SIG-M5 treated with dmso at 0.1 percent for 504 hours (cell line): ENCODE results near the gene FXYD1.
A peak's percentile ranks its signal among the peaks of the same experiment; 100 is the strongest.
"Not testable (repeated sequence)": the region's sequence is repeated elsewhere in the genome, so short reads cannot be mapped to it uniquely, and the experiment has no call there.

Experiments
- DNase-seq: peaks from one replicate; lab custom pipeline; 2025; ENCODE audit not compliant: unreplicated experiment; lab: John Stamatoyannopoulos, UW

The FXYD1 gene

DNA sequence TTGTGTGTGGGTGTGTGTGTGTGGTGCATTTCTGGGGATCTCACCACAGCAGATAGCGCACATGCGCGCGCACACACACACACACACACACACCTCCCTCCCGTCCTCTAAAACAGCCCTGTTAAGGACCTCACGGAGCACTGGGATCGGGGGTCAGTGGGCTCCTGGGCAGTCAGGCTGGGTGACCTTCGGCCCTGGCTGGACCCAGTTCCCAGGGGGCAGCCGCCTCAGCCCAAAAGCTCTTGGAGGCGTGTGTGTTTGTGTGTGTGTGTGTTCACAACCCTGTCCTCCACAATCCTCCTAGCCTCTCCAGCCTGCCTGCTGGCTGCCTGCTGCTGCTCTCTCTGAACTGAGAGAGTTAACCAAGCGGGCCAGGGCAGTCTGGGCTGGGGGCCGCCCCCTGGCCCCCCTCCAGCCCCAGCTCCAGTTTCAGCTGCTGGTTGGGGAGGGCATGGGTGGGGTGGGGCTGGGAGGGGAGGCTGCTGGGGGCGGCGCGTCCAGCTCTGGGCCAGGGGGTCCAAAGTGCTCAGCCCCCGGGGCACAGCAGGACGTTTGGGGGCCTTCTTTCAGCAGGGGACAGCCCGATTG is at the start of gene FXYD1:
FXYD1 (plus strand) TSS at position 520 of the 588 bp plus-strand sequence. CDS start 1,256 bp downstream, outside the sequence.
- no peak for DNase-seq

DNA sequence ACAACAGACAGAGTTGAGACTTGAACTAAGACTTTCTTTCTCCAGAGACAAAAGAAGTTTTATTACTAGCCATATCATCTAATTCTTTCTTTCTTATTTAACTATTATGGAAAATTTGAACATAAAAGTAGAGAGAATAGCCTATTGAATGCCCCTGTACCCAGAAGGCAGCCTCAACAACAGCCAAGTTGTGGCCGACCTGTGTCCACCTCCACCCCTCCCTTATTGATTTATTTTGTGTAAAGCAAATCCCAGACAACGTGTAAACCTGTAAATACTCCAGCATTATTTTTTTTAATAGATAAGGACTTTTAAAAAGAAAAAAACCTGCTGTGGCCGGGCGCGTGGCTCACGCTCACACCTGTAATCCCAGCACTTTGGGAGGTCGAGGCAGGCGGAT is 49.1 kb upstream of the FXYD1 start:
- no peak for DNase-seq

DNA sequence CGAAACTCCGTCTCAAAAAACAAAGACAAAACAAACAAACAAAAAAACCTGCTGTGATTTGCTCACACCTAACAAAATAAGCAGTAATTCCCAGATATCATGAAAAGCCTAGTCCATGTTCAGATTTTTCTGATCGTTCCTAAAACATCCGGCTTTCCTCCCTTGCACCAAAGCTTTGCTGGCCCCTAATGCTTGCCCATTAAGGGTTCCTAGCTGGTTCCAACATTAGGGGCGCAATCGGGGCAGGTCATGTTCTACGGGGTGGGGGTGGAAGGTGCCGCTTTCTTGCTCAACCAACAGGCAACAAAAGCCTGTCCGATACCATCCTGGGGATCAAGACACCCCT is 48.5 kb upstream of the FXYD1 start:
- no peak for DNase-seq

DNA sequence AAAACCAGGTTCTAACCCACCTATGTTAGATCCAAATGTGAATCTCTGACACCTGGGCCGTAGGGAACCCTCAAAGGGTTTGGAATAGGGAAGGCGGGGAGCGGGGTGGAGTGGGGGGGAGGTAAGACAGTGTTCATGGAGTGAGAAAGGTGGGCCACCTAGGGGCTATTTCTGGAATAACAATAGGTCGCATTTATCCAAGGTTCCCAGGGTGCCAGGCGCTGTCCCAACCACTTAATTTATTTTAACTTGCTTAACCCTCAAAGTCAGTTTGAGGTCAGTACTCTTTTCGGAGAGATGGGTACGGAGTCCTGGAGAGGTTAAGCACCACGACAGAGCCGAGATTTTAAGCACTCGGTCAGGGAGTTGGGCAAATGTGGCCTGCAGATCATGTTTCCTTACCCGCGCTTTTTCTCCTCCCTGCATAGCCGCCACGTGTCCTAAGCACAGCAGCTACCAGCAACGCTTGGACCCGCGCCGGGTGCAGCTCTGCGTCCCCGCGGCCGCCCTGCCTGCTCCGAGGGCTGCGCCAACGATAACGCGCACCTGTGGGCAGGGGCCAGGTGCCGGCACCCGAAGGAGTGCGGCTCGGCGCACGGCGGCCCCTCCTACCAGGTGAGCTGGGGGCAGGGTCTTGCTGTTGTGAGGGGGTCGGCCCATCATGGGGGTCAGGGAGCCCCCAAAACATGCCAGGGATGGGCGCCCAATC is 48.0 kb upstream of the FXYD1 start:
- DNase-seq, result peak; percentile 39

DNA sequence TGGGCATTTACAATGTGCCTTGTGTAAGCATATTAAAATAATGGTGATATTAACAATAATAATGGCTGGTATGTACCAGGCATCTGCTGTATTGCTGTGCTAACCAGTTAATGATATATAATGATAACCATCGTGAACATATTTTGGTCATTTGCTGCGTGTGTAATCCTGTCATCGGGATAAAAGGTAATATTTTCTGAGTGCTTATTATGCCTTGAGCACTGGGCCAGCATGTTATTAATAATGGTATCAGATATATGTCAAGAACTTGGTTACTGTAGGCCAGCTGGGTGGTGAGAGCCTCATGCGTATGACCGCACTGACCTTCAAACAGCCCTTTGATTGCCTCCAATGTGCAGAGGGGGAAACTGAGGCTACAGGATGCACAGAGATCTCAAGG is 45.2 kb upstream of the FXYD1 start:
- no peak for DNase-seq

DNA sequence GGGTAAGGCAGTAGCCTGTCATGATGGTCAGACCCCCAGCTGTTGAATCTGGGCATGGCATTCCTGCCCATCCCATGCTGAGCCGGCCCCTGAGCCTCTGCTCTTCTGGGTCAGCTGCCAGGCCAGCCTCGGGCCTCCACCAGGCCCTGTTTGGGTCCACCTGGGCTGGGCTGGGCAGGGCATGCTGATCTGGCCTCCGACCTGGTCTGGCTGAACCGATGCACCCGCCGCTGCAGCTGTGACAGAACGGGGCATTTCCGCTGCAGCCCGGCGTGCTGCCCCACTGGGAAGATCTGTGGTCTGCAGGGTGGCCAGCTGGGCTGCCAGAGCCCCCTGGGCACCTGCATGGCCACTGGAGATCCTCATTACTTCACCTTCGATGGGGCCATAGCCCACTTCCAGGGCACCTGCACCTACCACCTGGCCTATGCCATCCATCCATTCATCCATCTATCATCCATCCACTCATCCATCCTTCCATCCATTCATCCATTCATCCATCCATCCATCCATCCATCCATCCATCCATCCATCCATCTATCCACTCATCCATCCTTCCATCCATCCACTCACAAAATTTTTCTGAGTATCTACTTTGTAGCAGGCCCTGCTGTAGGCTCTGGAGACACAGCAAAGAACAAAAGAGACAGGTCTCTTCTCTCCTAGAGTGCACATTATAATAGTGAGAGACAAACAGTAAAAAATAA is 44.5 kb upstream of the FXYD1 start:
- DNase-seq, result no peak

DNA sequence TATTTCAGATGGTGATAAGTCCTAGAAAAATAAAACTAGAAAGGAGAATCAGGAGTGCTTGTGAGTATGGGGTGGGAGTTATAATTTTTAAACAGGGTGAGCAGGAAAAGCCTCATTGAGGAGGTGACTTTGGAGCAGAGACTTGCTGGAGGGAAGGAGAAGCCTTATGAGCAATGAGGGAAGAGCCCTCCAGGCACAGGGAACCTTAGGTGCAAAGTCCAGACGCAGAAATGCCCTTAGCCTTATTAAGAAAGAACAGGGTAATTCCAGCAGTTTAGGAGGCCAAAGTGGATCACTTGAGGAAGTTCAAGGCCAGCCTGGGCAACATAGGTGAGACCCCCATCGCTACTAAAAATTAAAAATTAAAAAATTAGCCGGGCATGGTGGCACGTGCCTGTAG is 44.0 kb upstream of the FXYD1 start:
- DNase-seq, result no peak

DNA sequence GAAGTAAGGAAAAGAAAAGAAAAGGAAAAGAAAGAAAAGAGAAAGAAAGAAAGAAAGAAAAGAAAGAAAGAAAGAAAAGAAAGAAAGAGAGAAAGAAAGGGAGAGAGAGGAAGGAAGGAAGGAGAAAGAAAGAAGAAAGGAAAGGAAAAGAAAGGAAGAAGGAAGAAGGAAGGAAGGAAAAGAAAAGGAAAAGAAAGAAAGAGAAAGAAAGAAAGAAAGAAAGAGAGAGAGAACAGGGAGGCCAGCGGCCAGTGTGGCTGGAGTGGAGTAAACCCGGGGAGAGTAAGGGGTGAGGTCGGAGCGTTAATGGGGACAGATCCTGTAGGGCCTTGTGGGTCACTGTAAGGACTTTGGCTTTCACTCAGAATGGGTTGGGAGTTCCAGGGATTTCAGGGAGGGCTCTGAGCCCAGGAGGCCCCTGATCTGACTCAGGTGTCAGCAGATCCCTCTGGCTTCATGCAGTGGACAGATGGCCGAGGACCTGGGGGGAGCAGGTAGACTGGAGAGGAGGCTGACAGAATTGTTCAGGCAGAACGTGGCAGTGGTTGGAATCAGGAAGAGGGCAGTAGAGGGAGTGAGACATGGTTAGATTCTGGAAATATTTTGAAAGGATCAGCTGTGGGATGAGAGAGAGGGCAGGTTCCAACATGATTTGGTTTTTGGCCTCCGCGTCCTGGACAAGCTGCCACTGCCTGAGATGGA is 42.8 kb upstream of the FXYD1 start:
- DNase-seq, result no peak

DNA sequence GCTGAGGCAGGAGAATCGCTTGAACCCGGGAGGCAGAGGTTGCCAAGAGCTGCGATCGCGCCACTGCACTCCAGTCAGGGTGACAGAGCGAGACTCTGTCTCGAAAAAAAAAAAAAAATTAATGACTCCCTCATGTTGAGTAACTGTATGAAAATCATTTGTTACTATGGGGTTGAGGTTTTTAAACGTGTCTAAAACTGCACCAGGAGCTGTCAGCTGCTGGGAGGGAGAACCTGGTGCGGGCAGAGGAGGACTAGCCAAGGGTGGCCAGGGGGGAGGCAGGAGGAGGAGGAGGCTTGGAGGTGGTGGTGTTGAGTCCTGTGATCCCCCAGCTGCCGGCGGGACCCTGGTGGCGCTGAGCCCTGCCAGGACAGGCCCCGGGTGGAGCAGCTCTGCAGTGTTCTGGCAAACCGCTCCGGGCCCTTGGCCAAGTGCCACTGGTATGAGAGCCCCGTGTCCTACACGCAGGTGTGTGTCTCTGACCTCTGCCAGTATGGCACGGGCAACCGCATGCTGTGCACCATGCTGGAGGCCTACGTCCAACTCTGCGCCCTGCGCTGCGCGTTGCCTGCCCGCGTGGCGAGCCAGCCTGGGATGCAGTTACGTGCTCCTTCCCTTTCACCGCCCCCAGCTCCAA is 40.1 kb upstream of the FXYD1 start:
- DNase-seq, result no peak

DNA sequence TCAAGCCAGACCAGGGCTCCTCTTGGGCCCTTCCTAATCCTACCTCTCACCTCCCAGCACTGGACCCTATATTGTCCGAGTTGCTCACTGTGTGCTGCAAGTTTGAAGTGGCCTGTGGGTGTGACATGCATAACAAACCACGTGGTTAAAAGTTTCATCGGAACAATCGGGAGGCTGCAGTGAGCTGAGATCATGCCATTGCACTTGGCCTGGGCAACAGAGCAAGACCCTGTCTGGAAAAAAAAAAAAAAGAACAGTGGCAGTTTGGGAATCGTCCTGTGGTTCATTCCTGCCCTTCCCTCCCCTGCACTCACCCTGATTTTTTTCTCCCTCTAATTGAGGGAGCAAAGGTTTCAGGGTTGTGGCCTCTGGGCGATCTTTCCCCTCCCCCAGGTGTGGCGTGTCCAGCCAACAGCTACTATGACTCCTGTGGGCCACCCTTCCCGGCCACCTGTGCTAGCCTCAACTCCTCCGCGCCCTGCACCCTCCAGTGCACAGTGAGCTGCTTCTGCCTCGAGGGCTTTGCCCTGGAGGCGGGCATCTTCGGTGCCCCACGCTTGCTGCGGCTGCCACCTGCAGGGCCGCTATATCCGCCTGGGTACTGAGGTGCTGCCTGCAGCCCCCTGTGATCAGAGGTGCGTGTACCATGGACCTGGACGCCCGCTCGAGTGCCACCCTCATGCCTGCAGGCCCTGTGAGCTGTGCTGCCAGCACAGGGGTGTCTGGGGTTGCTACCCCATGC is 39.3 kb upstream of the FXYD1 start:
- no peak for DNase-seq

DNA sequence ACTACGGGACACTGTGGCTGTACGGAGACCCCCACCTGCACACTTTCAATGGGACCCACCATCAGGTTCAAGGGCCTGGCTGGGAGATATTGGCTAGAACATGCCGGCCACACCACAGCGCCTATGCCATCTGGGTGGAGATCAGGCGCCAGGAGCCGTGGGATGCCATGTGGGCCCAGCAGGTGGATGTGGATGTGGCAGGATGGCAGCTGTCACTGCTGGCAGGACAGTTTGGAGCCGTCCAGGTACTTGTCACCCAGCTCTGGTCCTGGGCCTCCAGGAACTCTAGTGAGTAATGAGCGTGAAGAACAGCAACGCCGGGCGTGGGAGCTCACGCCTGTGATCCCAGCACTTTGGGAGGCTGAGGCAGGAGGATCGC is 38.7 kb upstream of the FXYD1 start:
- no peak for DNase-seq

DNA sequence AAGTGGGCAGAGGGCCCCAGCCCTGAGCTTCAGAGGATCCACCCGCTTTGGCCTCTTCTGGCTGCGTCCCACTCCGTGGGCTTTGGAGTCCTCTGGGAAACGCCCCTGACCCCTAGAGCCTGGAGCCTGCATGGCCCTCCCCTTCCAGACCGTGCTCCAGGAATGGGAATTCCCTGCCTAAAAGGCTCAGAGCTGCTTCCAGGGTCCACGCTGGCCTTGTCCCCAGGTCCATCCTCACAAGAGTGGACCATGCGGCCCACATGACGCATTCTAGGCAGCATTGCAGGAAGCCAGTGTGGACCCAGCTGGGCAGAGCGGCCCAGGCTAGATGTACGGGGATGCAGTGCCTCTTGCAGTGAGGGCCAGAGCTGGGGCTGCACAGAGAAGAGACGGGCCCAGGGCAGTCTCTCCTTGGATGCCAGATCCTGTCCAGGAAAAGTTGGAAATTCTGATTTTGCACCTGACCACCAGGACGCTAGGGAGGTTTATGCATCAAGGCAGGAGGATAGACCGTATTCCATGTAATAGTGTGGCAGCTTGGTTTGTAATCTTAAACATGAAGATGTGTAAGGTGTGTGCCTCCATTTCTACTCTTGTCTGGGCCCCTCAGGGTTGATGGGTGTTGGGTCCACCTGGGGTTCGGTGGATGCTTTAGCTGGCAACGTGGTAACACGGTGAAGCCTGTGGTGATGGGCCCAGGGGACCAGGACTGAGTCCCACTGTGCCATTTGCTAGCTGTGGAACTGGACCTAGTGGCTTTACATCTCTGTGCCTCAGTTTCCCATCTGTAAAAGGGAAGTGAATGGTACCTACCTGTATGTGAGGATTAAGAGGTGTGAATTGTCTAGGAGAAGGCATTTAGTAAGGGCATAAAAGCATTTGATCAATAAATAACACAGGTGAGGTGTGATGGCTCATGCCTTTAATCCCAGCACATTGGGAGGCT is 37.8 kb upstream of the FXYD1 start:
- no peak for DNase-seq

DNA sequence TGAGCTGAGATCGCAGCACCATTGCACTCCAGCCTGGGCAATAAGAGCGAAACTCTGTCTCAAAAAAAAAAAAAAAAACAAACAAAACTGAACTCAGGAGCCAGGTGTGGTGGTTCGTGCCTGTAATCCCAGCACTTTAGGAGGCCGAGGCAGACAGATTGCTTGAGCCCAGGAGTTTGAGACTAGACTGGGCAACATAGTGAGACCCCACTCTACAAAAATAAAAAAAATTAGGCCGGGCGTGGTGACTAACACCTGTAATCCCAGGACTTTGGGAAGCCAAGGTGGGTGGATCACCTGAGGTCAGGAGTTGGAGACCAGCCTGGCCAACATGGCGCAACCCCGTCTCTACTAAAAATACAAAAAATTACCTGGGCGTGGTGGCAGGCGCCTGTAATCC is 36.7 kb upstream of the FXYD1 start:
- DNase-seq, result not testable (repeated sequence)

DNA sequence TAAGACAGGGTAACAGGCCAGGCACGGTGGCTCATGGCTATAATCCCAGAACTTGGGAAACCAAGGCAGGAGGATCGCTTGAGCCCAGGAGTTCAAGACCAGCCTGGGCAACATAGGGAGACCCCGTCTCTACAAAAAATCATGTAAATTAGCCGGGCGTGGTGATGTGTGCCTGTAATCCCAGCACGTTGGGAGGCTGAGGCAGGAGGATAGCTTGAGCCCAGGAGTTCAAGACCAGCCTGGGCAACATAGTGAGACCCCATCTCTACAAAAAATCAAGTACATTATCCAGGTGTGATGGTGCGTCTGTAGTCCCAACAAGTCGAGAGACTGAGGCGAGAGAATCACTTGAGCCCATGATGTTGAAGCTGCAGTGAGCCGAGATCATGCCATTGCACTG is 35.0 kb upstream of the FXYD1 start:
- DNase-seq, result not testable (repeated sequence)

DNA sequence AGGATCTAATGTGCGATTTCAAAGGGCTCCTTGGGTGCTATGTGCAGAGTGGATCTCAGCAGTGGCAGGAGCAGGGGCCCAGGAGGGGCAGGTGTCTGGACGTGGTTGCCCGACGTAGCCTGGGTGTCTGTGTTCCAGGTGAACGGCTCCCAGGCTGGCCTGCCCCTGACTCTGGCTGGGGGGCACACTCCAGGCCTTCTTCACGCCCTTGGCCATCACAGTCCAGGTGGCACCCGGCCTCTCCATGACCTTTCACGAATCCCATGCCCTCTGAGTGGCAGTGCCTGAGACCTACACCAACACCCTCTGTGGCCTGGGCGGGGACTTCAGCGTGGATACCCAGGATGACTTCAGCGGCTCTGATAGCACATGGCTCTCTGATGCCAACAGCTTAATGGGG is 34.3 kb upstream of the FXYD1 start:
- DNase-seq, result no peak

DNA sequence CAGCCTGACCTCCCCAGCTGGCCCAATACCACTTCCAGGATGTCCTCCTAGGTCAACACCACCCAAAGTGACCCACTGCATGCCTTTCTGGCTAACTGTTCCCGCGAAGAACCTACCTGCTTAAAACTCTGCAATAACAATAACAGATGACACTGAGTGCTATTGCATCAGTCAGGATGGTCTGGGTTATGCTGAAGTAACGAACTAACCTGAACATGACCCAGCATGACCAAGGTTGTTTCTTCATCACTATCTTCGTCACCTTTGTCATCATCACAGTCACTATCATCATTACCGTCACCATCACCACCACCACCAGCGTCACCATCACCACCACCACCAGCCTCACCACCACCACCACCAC is 33.6 kb upstream of the FXYD1 start:
- no peak for DNase-seq

DNA sequence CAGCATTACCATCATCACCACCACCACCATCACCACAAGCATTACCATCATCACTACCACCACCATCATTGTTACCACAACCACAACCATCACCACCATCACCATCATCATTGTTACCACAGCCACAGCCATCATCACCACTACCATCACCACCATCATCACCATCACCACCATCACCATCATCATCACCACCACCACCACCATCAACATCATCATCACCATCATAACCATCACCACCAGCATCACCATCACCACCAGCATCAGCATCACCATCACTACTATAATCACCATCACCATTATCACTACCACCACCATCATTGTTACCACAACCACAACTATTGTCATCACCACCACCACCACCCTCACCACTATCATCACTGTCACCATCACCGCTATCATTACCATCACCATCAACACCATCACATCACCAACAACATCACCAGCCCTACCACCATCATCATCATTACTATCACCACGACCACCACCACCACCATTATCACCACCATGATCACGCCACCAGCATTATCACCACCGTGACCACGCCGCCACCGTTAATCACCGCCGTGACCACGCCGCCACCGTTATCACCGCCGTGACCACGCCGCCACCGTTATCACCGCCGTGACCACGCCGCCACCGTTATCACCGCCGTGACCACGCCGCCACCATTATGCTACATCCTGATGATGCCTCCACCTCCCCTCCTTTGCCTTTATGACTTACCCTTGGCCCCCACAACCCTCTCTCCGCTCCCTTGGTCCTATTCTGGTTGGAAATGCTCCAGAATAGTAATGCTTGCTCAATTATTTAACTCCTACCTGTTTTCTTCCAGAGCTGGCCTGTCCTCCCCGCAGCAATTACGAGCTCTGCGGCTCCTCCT is 33.0 kb upstream of the FXYD1 start:
- no peak for DNase-seq

DNA sequence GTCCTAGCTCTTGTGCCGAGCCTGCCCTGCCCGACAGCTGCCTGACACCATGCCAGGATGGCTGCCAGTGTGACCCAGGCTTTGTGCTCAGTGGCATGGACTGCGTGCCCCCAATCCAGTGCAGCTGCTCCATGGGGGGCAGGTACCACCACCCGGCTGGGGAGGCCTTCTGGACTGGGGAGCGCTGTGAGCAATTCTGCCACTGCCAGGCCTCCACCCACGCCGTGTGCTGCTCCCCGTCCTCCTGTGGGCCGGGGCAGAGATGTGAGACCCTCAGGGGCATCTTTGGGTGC is 32.4 kb upstream of the FXYD1 start:
- DNase-seq, result no peak
